Stimulated activated CD4-positive, alpha-beta T cell treated with anti-CD3 and anti-CD28 coated beads, Interleukin-4, amount 100 ng/mL, for 1 hour (primary cell): Measurements from ENCODE around the gene BEST1.

Experiments used
- DNase-seq: peaks from one replicate; pipeline ENCODE4 v3.0.0-alpha.2; 2020

BEST1 gene

GRCh38 chr11:61950035-61950547, at the start of gene BEST1:
Gene BEST1, plus strand, starts transcription at chr11:61950351. Its CDS starts 1,456 bp downstream, at chr11:61951807.
- no peak for DNase-seq

GRCh38 chr11:61901397-61901796, 48.8 kb upstream of the BEST1 start:
- DNase-seq: no peak

- DNase-seq: no peak
Observed at GRCh38 chr11:61902313-61902712, 47.8 kb upstream of the BEST1 start.

GRCh38 chr11:61903845-61904244, 46.3 kb upstream of the BEST1 start:
- DNase-seq: no peak

GRCh38 chr11:61904539-61905048, 45.6 kb upstream of the BEST1 start:
- DNase-seq: no peak

GRCh38 chr11:61905067-61905696, 45.0 kb upstream of the BEST1 start:
- no peak for DNase-seq

- DNase-seq: no peak
Observed at GRCh38 chr11:61905801-61906521, 44.2 kb upstream of the BEST1 start.

- DNase-seq: no peak
Observed at GRCh38 chr11:61906522-61906909, 43.6 kb upstream of the BEST1 start.

GRCh38 chr11:61907282-61907681, 42.9 kb upstream of the BEST1 start:
- DNase-seq: no peak

GRCh38 chr11:61907871-61908729, 42.1 kb upstream of the BEST1 start:
- no peak for DNase-seq

GRCh38 chr11:61908730-61909316, 41.3 kb upstream of the BEST1 start:
- no peak for DNase-seq

- no peak for DNase-seq
Observed at GRCh38 chr11:61910187-61911127, 39.7 kb upstream of the BEST1 start.

- no peak for DNase-seq
Observed at GRCh38 chr11:61911128-61911700, 38.9 kb upstream of the BEST1 start.

- no peak for DNase-seq
Observed at GRCh38 chr11:61911701-61912529, 38.2 kb upstream of the BEST1 start.

GRCh38 chr11:61912530-61912898, 37.6 kb upstream of the BEST1 start:
- no peak for DNase-seq

GRCh38 chr11:61912991-61913698, 37.0 kb upstream of the BEST1 start:
- DNase-seq: no peak

GRCh38 chr11:61913699-61914395, 36.3 kb upstream of the BEST1 start:
- no peak for DNase-seq

GRCh38 chr11:61914471-61915171, 35.5 kb upstream of the BEST1 start:
- DNase-seq: no peak
